Prostate gland (tissue), 2 donors: ENCODE measurements around the gene TRIM15. TPM values are rescaled to one million over a fixed set of nuclear protein-coding genes. Genes with fewer than 3 reads are reported as not detected.

Experiments
- DNase-seq: peaks from one replicate; pipeline ENCODE4 v3.0.0-alpha.2; 2019; ENCODE audit warnings: low spot score
- H3K27ac ChIP-seq, 2 donors: fragments of 200-600 bp; sonication (generic); 2 replicates each; pipeline ENCODE4 v1.5.1; 2017 to 2019
- H3K27me3 ChIP-seq: fragments of 200-600 bp; sonication (generic); replicated peaks from 2 replicates; pipeline ENCODE4 v1.5.1; 2019; ENCODE audit not compliant: insufficient read depth
- H3K36me3 ChIP-seq, 2 donors: fragments of 200-600 bp; sonication (generic); 1 replicate in 1 of 2; 2 replicates in 1 of 2; pipeline versions ENCODE4 v1.5.1 to v1.8.1; 2017 to 2019
- H3K4me1 ChIP-seq: fragments of 200-600 bp; sonication (generic); replicated peaks from 2 replicates; pipeline ENCODE4 v1.5.1; 2019
- H3K4me3 ChIP-seq, 2 donors: fragments of 200-600 bp; sonication (generic); 2 replicates each; pipeline ENCODE4 v1.5.1; 2017 to 2019
- H3K9me3 ChIP-seq: fragments of 200-600 bp; sonication (generic); 2 replicates; pipeline ENCODE4 v1.5.1; 2017
- POLR2A ChIP-seq: fragments of 450-650 bp; IDR thresholded peaks from one replicate; pipeline ENCODE4 v1.6.1; 2016; ENCODE audit warnings: antibody characterized with exemption, mild to moderate bottlenecking
- POLR2AphosphoS5 ChIP-seq: sonication (generic); formaldehyde crosslinking; IDR thresholded peaks from one replicate; pipeline ENCODE4 v1.6.1; 2017; ENCODE audit warnings: antibody characterized with exemption
- WGBS: methylation state at CpG from one replicate; pipeline ENCODE4 v1.1.5; 2018; 5-methylcytosine and 5-hydroxymethylcytosine counted together
- intact Hi-C: fragments of 100-400 bp; cut with DNase I; formaldehyde crosslinking; loops from one replicate; pipeline ENCODE4 v1.14.2; 2022
- total RNA-seq, 2 donors: library from RNA; depleted of rRNA; stranded (reverse); fragments of >200 nt; gene quantifications; one replicate each; pipeline ENCODE4 v1.1.0, GENCODE V29; 2016
- TF ChIP-seq, protein P1 (sequence below), 4 experiments: fragments of 200-600 bp in 2 of 4; fragments of 450-650 bp in 2 of 4; sonication (generic) in 2 of 4; IDR thresholded peaks; 1 replicate in 3 of 4; 2 replicates in 1 of 4; pipeline ENCODE4 v1.5.1; 2016 to 2019; ENCODE audit warnings: antibody characterized with exemption in 4 of 4, mild to moderate bottlenecking in 2 of 4, moderate library complexity in 2 of 4

Gene TRIM15
- total RNA-seq, 2 donors from 2014 or later, result not detected

DNA sequence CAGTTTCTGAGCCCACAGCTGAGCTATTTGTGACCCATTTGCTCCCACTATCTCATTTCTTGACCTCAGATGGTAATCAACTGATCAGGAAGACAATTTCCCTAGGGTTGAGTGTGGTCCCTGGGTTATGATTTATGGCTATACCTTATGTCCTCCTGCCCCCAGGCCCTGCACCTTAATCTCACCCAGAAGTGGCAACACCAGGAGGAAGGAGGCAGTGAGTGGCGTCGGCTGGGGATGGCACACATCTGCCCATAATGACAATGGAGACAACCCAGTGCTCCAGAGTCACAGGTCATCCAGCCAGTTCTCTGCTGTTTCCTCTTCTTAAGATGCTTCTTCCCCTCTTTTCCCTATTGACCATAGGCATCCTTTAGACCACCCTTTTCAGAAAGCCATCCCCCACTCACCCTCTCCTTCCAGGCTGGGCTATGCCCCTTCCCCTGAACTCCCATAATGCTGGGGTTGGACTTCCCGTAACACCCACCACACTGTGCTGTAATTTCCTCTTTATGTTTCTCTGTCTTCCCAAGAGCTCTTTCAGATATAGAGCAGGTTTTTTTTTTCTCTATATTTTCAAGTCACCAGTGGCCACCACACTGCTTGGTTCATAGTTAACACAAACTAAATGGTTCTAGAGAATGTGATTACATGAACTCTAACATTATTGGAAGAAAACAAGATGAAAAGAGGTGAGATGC lies 10.3 kb upstream of the TRIM15 start:
- no peak for TF ChIP-seq POLR2AphosphoS5
- DNase-seq, result no peak
- no peak overlapping the region for H3K4me3 ChIP-seq
- H3K4me1 ChIP-seq, result no peaks in the 10 kb centered on the region
- no peaks in the 10 kb centered on the region for H3K27me3 ChIP-seq
- H3K36me3 ChIP-seq, result no peaks in the 10 kb centered on the region
- no peaks in the 10 kb centered on the region for H3K9me3 ChIP-seq
- WGBS, result 94% methylated on average over 3 of the region's 3 CpGs
- H3K27ac ChIP-seq, result no peak overlapping the region
- intact Hi-C loops, result no loop called here

DNA sequence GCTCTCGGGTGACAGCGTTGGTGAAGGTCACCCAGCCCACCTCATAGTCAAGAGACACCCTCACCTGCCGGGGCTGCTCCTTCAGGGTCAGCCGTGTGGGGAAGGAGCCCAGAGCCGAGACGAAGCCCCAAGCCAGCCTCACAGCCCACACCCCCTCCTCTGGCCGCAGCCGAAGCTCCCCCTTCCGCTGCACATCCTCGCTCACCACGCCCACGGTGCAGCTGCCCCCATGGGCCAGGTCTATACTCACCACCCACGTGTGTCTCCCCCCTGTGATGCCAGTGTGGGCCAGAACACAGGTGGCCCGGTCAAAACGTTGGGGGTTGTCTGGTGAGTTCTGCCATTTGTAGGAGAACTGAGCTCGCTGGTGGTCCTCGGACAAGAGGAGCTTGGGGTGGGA lies 9.3 kb upstream of the TRIM15 start:
- no peaks in the 10 kb centered on the region for H3K27me3 ChIP-seq
- DNase-seq, result no peak
- H3K4me3 ChIP-seq, result no peak overlapping the region
- no peaks in the 10 kb centered on the region for H3K4me1 ChIP-seq
- no peak overlapping the region for H3K27ac ChIP-seq
- intact Hi-C loops, result no loop called here
- H3K9me3 ChIP-seq, result no peaks in the 10 kb centered on the region
- 81% methylated on average over 17 of the region's 17 CpGs for WGBS
- H3K36me3 ChIP-seq, result no peaks in the 10 kb centered on the region
- TF ChIP-seq, protein P1, sequence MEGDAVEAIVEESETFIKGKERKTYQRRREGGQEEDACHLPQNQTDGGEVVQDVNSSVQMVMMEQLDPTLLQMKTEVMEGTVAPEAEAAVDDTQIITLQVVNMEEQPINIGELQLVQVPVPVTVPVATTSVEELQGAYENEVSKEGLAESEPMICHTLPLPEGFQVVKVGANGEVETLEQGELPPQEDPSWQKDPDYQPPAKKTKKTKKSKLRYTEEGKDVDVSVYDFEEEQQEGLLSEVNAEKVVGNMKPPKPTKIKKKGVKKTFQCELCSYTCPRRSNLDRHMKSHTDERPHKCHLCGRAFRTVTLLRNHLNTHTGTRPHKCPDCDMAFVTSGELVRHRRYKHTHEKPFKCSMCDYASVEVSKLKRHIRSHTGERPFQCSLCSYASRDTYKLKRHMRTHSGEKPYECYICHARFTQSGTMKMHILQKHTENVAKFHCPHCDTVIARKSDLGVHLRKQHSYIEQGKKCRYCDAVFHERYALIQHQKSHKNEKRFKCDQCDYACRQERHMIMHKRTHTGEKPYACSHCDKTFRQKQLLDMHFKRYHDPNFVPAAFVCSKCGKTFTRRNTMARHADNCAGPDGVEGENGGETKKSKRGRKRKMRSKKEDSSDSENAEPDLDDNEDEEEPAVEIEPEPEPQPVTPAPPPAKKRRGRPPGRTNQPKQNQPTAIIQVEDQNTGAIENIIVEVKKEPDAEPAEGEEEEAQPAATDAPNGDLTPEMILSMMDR (IDR thresholded peaks at IDR 0.05), result no peak
- TF ChIP-seq POLR2AphosphoS5, result no peak
- no peak for TF ChIP-seq POLR2A

DNA sequence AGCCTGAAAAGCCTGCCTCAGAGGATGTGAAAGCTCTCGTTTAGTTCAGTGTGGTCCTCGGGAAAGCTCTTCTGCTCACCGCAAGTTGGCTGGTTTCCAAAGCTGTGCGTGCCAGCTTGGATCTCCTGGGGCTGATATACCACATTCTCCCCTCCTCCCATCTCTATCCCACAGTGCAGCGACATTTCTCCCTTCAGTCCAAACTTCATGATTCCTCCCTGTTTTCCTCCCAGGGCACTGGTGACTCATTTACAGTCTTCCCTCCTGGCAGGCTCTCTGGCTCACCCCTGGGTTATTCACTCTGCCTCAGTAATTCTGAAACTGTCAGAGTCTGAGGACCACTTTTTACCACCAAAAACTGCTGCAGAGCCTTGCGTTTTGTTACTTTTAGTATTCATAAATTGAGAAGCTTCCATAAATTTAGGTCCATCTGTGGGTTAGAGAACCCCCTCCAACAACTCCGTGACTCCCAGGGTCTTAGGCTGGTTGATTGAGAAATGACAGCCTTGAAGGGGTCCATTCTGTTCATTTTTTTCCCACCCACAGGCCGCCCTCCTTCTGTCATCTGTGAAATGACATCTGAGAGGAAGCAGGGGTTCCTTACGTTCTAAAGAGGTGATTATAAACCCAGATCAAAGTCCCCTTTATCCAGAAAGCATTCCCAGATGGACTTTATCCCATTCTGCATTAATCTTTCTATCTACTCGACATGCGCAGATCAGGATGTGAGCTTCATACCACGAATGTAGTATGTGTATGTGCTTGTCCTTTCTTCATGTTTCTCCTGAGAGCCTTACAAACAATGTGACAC lies 8.4 kb upstream of the TRIM15 start:
- no peaks in the 10 kb centered on the region for H3K9me3 ChIP-seq
- H3K4me1 ChIP-seq, result no peaks in the 10 kb centered on the region
- WGBS, result 54% methylated on average over 12 of the region's 12 CpGs
- intact Hi-C loops, result no loop called here
- no peak for DNase-seq
- TF ChIP-seq POLR2A, result no peak
- no peak for TF ChIP-seq POLR2AphosphoS5
- TF ChIP-seq, protein P1 (IDR thresholded peaks at IDR 0.05), result no peak
- H3K27me3 ChIP-seq, result no peaks in the 10 kb centered on the region
- H3K4me3 ChIP-seq, result no peak overlapping the region
- H3K36me3 ChIP-seq, result no peaks in the 10 kb centered on the region
- H3K27ac ChIP-seq, result no peak overlapping the region

DNA sequence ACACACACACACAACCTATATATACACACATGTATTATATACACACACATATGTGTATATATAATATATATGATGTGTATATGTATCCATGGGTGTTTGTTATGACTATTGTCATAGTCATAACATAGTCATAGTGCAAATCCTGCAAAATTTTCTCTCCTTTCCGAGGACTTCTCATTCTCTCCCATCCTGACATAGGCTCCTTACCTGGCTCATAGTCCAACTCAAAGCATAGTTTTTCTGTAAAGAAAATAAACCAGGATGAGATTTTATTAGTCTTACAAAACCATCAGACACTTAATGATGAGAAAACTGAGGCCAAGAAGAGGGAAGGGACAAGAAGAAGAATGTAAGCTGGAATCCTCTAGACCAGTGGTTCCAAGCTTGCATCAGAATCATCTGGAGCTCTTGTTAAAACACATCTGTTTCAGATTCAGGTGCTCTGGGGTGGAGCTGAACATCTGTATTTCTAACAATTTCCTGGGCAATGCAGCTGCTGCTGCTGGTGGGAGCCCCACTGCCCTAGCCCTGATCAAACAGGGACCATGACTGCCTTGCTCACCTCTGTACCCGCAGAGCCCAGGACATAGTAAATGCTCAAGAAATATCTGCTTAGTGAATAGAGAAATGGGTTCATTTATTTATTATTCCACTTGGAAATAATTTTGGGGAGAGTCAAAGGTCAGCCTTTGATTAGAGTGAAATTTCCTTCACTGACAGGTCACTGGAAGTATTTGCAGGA lies 7.7 kb upstream of the TRIM15 start:
- Histone ChIP-seq H3K27me3 (peaks cover 2% of the 10 kb centered on the region), H3K36me3 (no peaks in the 10 kb centered on the region), H3K4me1 (no peaks in the 10 kb centered on the region), H3K9me3 (no peaks in the 10 kb centered on the region), H3K4me3 (no peak overlapping the region), H3K27ac (no peak overlapping the region)
- TF ChIP-seq POLR2AphosphoS5, result no peak
- no peak for TF ChIP-seq POLR2A
- TF ChIP-seq, protein P1 (IDR thresholded peaks at IDR 0.05), result no peak
- DNase-seq, result no peak
- intact Hi-C loops, result no loop called here
- 84% methylated on average over 2 of the region's 2 CpGs for WGBS

DNA sequence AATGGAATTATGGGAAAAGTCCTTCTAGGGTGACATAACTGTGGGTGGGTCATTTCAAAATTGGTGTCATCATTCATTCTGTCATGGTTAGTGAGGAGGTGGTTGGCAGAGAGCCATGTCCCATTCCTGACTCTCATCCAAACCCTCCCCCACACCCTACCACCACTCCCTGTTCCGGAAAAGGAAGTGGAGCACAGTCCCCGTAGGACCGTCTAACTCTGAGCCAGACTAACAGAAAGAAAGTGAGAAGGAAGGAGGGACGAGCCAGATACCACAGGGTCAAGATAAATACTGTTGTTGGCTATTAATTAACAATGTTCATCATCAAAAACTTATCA lies 7.1 kb upstream of the TRIM15 start:
- no peak for DNase-seq
- no peaks in the 10 kb centered on the region for H3K9me3 ChIP-seq
- no peak overlapping the region for H3K4me3 ChIP-seq
- intact Hi-C loops, result no loop called here
- H3K27me3 ChIP-seq, result peaks cover 2% of the 10 kb centered on the region
- TF ChIP-seq POLR2AphosphoS5 (no peak), POLR2A (no peak)
- TF ChIP-seq, protein P1 (IDR thresholded peaks at IDR 0.05), result no peak
- no peaks in the 10 kb centered on the region for H3K4me1 ChIP-seq
- 20% methylated on average over 4 of the region's 4 CpGs for WGBS
- H3K36me3 ChIP-seq, result no peaks in the 10 kb centered on the region
- no peak overlapping the region for H3K27ac ChIP-seq
